Common myeloid progenitor, CD34-positive (primary cell): ENCODE data around the gene ST3GAL5.

ENCODE experiments used
- CTCF ChIA-PET: fragments of 350-600 bp; sonication (Branson Sonifier 250); formaldehyde crosslinking; loops from one replicate; lab custom pipeline; 2021; ENCODE audit warnings: antibody characterized with exemption; lab: Charles Lee
- POLR2A ChIA-PET: fragments of 350-600 bp; sonication (Branson Sonifier 250); formaldehyde crosslinking; loops from one replicate; lab custom pipeline; 2021; ENCODE audit warnings: antibody characterized with exemption; lab: Charles Lee
- DNase-seq, 3 donors: peaks; one replicate each; pipeline versions ENCODE4 v3.0.0 to v3.0.0-alpha.2; 2013
- H3K27ac ChIP-seq, 2 experiments: 1 replicate in 1 of 2; 2 replicates in 1 of 2; pipeline ENCODE4 v1.7.0; 2013; ENCODE audit warnings: inconsistent platforms in 2 of 2, low read length in 2 of 2, mild to moderate bottlenecking in 2 of 2, low read depth in 1 of 2, moderate library complexity in 1 of 2; ENCODE audit not compliant: severe bottlenecking in 2 of 2, insufficient read depth in 1 of 2, poor library complexity in 1 of 2
- H3K27me3 ChIP-seq, 5 experiments: replicated peaks in 2 of 5; 1 replicate in 3 of 5; 2 replicates in 2 of 5; pipeline versions ENCODE4 v1.6.1 to v1.7.0; 2013; ENCODE audit warnings: low read length in 4 of 5, mild to moderate bottlenecking in 2 of 5, moderate library complexity in 2 of 5, inconsistent platforms in 1 of 5; ENCODE audit not compliant: insufficient read depth in 5 of 5, control insufficient read depth in 4 of 5
- H3K36me3 ChIP-seq, 4 experiments: 1 replicate in 2 of 4; 2 replicates in 2 of 4; pipeline versions ENCODE4 v1.6.1 to v1.7.0; 2013; ENCODE audit warnings: low read length in 3 of 4, control low read depth in 1 of 4, mild to moderate bottlenecking in 1 of 4; ENCODE audit not compliant: control insufficient read depth in 4 of 4, insufficient read depth in 4 of 4
- H3K4me1 ChIP-seq, 4 experiments: 1 replicate in 3 of 4; 2 replicates in 1 of 4; pipeline versions ENCODE4 v1.6.1 to v1.7.1; 2013; ENCODE audit warnings: low read length in 3 of 4, mild to moderate bottlenecking in 3 of 4, control low read depth in 1 of 4, inconsistent platforms in 1 of 4, moderate library complexity in 1 of 4; ENCODE audit not compliant: control insufficient read depth in 4 of 4, insufficient read depth in 4 of 4; ENCODE audit errors: control extremely low read depth in 1 of 4
- H3K4me3 ChIP-seq, 7 experiments: 1 replicate in 4 of 7; 2 replicates in 3 of 7; pipeline versions ENCODE4 v1.5.1 to v1.7.0; 2013; ENCODE audit warnings: mild to moderate bottlenecking in 7 of 7, low read length in 6 of 7, moderate library complexity in 6 of 7, inconsistent platforms in 2 of 7, low read depth in 2 of 7, control low read depth in 1 of 7; ENCODE audit not compliant: insufficient read depth in 4 of 7, control insufficient read depth in 1 of 7; ENCODE audit errors: extremely low read depth in 1 of 7
- H3K9me3 ChIP-seq, 5 experiments: 1 replicate in 4 of 5; 2 replicates in 1 of 5; pipeline versions ENCODE4 v1.6.1 to v1.7.1; 2013; ENCODE audit warnings: low read length in 4 of 5, mild to moderate bottlenecking in 2 of 5, inconsistent platforms in 1 of 5, low read depth in 1 of 5, moderate library complexity in 1 of 5; ENCODE audit not compliant: control insufficient read depth in 4 of 5, insufficient read depth in 2 of 5; ENCODE audit errors: control extremely low read depth in 1 of 5
- WGBS: methylation state at CpG from one replicate; pipeline ENCODE4 v1.1.5; 2013; ENCODE audit not compliant: insufficient coverage; 5-methylcytosine and 5-hydroxymethylcytosine counted together

ST3GAL5 gene

DNA sequence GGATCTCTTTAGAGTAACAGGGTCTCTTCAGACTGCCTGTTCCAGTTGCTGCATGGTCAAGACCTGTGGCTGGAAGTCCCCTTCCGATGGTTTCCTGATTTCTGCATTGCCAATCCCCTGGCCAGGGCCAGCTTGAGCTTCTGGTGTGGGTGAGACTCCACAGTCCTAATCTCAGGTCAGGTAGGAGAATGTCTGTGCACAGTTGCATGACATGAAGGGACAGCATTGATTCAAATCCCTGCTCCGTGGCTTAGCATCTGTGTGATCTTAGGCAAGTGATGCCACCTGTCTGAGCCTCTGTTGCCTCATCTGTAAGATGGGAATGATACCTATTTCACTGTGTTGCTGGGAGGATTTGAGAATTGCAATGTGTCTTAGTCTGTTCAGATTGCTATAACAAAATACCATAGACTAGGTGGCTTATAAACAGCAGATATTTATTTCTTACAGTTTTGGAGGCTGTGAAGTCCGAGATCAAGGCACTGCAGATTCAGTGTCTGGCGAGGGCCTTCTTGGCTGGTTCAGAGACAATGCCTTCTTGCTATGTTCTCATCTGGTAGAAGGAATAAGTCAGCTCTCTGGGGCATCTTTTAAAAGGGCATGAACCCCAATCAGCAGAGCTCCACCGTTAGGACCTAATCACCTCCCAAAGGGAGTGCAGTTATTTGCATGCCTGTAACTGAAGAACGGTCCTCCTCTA lies 68.8 kb downstream of the ST3GAL5 start:
- POLR2A ChIA-PET = no interaction called here
- CTCF ChIA-PET = interaction anchor here (0.8 to 16.2 kb wide), 8 partner anchors 8 to 261 kb away, joined by 3 to 265 read pairs (median 4); partner anchors contain the start of gene ATOH8

DNA sequence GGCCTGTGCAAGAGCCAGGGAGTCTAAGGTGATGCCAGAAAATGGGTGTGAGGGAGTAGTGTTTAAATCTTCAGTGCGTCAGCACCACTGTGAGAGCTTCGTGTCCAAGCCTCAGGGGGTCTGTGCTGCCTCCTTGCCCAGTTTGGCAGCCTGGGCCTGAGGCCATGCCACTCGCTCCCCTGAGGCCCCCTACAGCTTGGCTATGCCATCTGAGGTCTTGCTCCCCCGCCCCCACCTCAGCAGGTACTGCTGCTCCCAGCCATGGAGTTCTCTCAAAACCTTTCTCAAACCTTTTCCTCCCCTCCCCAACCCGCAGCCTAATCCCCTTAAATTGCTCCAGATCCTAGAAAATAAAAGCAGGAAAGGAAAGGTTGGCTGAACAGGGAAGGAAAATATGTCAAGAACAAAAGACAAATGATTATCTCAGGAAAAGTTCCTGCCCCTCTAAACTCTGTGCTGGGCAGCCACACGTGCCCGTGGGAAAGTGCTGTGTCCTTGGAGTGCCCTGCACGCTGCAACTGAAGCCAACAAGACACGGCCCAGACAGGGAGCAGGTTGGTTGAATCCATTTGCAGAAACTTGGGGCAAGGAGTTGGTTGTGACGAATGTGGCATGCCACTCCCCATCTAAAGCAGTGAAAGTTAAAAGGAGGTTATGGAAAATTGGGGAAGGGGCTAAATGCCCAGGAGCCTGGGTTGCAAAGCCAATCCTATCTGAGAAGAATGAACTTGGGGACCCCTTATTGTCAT lies 73.8 kb downstream of the ST3GAL5 start:
- ChIA-PET CTCF (interaction anchor here (0.6 to 16.2 kb wide), 31 partner anchors 10 to 264 kb away, joined by 3 to 218 read pairs (median 7); partner anchors contain the start of gene ATOH8), POLR2A (interaction anchor here (0.9 kb wide), 1 partner anchor 9 kb away, joined by 4 read pairs; no protein-coding TSS in a partner anchor)
- no peak overlapping the region for H3K4me3 ChIP-seq
- peaks cover 0 to 9% (median 0%) of the 10 kb centered on the region in 5 experiments for H3K27me3 ChIP-seq
- DNase-seq = no peak
- H3K27ac ChIP-seq = no peak overlapping the region
- H3K4me1 ChIP-seq = no peaks in the 10 kb centered on the region
- no peaks in the 10 kb centered on the region for H3K9me3 ChIP-seq
- H3K36me3 ChIP-seq = no peaks in the 10 kb centered on the region
- WGBS = 92% methylated on average over 7 of the region's 10 CpGs

More for the DNA sequence above, 68.8 kb downstream of the ST3GAL5 start:
- no peak for DNase-seq
- no peaks in the 10 kb centered on the region for H3K27me3 ChIP-seq
- no peak overlapping the region for H3K4me3 ChIP-seq
- no peak overlapping the region for H3K27ac ChIP-seq
- 94% methylated on average over 3 of the region's 6 CpGs for WGBS
- H3K4me1 ChIP-seq = no peaks in the 10 kb centered on the region
- no peaks in the 10 kb centered on the region for H3K36me3 ChIP-seq
- no peaks in the 10 kb centered on the region for H3K9me3 ChIP-seq

DNA sequence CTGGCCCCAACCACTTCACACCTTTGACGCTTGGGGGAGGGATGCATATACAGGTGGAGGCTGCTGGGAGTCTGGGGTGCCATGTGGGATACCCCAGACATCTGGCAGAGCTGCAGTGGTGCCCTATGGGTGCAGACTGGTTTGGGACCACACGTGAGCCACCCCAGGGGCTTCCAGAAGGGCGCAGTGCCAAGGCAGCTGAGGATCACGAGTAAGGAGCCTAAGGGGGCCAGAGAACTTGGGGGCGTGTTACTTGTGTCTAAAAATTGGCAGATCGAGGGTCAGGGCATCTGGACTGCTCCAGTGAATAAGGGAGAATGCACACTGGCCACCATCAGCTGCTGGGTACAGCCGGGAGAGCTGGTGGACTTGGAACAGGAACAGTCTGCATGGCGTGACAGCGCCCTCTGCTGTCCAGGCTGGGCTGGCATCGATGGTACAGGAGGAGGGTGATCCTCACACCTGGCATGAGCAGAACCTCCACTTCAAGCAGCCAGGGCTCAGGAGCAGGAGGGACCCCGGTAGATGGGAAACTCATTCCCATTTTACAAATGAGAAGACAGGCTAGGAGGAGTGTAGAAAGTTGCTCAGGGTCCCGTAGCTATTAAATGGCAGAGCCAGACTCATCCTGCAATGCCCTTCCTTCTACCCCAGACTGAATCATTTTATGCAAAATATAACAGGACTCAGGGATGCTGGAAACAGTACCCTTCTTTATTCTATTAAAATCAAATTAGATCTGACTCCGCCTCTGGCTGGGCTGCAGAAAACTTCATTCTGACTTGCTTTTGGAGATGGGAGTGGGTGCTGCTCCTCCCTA lies 74.6 kb downstream of the ST3GAL5 start:
- ChIA-PET POLR2A (interaction anchor here (0.6 to 1.1 kb wide), 3 partner anchors 10 to 86 kb away, joined by 3 to 7 read pairs (median 4); no protein-coding TSS in a partner anchor), CTCF (interaction anchor here (0.7 to 16.2 kb wide), 43 partner anchors 9 to 265 kb away, joined by 3 to 218 read pairs (median 5); partner anchors contain the start of gene ATOH8)
- Histone ChIP-seq H3K27me3 (peaks cover 0 to 9% (median 0%) of the 10 kb centered on the region in 5 experiments), H3K36me3 (no peaks in the 10 kb centered on the region), H3K9me3 (no peaks in the 10 kb centered on the region), H3K4me1 (no peaks in the 10 kb centered on the region), H3K4me3 (no peak overlapping the region), H3K27ac (no peak overlapping the region)
- WGBS = 28% methylated on average over 10 of the region's 13 CpGs
- DNase-seq = peak; percentile 81 to 92 (median 85)

DNA sequence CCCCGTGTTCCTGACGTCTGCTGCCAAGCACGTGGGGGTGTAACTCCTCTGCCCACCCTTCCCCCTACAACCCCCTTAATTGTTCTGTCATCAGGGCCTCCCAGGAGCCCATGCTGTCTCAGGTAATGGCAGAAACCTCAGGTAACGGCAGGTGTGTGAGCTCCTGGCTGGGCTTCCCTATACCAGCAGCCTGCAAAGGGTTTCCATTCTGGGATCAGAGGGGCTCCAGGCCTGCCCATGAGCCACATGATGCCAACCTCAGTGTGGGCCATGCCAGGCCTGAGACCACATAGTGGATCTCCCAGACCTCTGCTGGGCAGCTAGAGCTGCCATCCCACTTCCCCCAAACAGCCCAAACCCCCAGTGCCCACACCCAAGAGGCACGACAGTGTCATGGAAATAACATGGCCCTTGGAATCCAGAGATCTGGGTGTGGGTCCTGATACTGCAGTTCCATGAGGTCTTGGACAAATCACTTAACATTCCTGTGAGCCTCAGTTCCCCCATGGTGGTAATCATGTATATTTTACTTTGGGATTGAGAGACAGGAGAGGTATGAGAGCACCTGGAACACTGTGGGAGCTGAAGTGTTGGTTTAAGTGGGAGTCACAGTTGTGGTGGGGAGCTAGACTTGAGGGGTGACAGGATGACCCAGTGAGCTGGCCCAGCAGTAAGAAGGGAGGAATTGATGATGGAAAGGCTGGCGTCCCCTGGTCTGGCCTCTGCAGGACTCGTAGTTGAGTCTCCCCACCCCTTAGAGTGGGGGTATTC lies 75.4 kb downstream of the ST3GAL5 start:
- H3K9me3 ChIP-seq = no peaks in the 10 kb centered on the region
- no peaks in the 10 kb centered on the region for H3K4me1 ChIP-seq
- no peak overlapping the region for H3K4me3 ChIP-seq
- WGBS = 90% methylated on average over 2 of the region's 7 CpGs
- peaks cover 0 to 9% (median 0%) of the 10 kb centered on the region in 5 experiments for H3K27me3 ChIP-seq
- no peak for DNase-seq
- H3K36me3 ChIP-seq = no peaks in the 10 kb centered on the region
- CTCF ChIA-PET = interaction anchor here (0.7 to 16.2 kb wide), 43 partner anchors 8 to 266 kb away, joined by 3 to 218 read pairs (median 5); partner anchors contain the start of gene ATOH8
- POLR2A ChIA-PET = interaction anchor here (0.6 to 1.1 kb wide), 3 partner anchors 11 to 85 kb away, joined by 3 to 7 read pairs (median 4); no protein-coding TSS in a partner anchor
- H3K27ac ChIP-seq = no peak overlapping the region

DNA sequence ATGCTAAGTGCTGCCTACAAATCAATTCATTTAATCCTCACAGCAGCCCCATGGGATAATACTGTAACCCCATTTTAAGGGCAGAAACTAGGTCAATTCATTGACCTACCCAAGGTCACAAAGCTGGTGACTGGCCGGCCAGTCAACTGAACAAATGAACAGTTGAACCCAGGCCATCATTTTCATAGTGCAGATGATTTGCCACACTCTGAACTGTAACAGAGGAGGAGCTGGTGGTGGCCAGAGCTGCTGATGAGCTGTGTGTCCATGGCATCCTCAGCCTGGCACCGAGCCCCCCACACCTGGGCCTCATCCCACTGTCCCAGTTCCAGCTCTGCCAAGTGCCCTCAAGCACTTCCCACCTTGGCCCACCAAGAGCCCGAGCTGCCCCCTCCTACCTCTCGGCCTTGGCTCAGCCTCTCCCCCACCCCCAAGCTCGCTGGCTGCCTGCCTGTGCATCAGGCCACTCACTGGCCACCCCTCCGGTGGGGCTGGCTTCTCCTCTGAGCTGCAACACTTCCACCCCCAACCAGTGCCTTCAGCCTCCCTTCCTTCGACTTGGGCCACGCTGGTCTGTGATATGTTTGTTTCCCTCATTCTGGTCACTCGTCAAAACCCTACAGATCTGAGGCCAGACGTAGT lies 76.6 kb downstream of the ST3GAL5 start:
- no peaks in the 10 kb centered on the region for H3K9me3 ChIP-seq
- WGBS = 97% methylated on average over 8 of the region's 10 CpGs
- ChIA-PET CTCF (interaction anchor here (0.7 to 16.2 kb wide), 15 partner anchors 8 to 213 kb away, joined by 3 to 218 read pairs (median 3); partner anchors contain the start of gene ATOH8), POLR2A (no interaction called here)
- no peaks in the 10 kb centered on the region for H3K36me3 ChIP-seq
- H3K27me3 ChIP-seq = peaks cover 0 to 9% (median 0%) of the 10 kb centered on the region in 5 experiments
- H3K4me3 ChIP-seq = no peak overlapping the region
- H3K27ac ChIP-seq = no peak overlapping the region
- no peaks in the 10 kb centered on the region for H3K4me1 ChIP-seq
- DNase-seq = no peak
